SK-MEL-5 (cell line): ENCODE results near the gene AFTPH. TPM values are rescaled to one million over a fixed set of nuclear protein-coding genes. Genes with fewer than 3 reads are reported as not detected.
"Not testable (repeated sequence)": the region's sequence is repeated elsewhere in the genome, so short reads cannot be mapped to it uniquely, and the experiment has no call there.

Experiments
- DNase-seq: peaks from one replicate; pipeline ENCODE4 v3.0.0-alpha.2; 2016; ENCODE audit warnings: low read depth, low spot score
- in situ Hi-C: cut with HindIII; loops from 2 replicates; pipeline ENCODE4 v1.10.0; 2016; ENCODE audit warnings: low sequenced_read_pairs, high pct_unique_total_duplicates, low pct_unique_long_range_greater_than_20kb
- total RNA-seq: library from RNA; depleted of rRNA; stranded (reverse); fragments of >200 nt; shearing (Covaris generic); gene quantifications from 2 replicates; pipeline ENCODE4 v1.2.3, GENCODE V29; 2014

The AFTPH gene
- total RNA-seq, 1 experiment from 2014 or later = 44.7 TPM

- DNase-seq = no peak
- in situ Hi-C loops = no loop called here
Measured at GRCh38 chr2:64525317-64525613, 1.1 kb downstream of the AFTPH start.

DNA sequence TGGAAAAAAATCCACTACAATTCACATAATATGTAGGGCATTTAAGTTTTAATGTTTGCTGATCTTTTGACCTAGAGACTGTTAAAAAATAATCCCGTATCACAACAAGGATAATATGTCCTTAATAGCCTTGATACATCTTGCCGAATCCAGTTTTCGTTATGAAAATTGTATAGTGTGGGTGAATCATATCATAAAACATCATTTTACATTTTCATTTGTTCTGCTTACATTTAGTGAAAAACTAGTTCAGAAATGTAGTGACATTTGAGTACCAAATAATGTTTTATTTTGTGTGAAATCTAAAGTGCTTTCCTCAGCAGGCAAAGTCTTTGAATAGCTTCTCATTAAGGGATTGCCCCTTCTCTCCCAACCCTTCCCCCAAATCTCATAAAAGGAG, 1.9 kb downstream of the AFTPH start:
- no peak for DNase-seq

DNA sequence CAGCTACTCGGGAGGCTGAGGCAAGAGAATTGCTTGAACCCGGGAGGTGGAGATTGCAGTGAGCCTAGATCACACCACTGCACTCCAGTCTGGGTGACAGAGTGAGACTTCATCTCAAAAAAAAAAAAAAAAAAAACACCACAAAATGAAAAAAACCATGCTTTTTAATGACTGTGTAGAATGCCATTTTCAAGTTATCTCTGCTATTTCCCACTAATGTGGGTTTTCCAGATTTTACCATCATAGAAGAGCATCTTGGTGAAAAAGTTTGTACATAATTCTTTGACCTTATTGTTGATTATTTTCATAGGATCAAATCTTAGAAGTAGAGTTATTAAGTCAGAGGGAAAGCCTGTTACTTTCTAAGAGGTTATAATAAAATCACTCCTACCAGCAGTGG, 6.8 kb downstream of the AFTPH start:
- in situ Hi-C loops, DNase-seq: not testable (repeated sequence)

More for the DNA sequence above, 1.9 kb downstream of the AFTPH start:
- in situ Hi-C loops = no loop called here

DNA sequence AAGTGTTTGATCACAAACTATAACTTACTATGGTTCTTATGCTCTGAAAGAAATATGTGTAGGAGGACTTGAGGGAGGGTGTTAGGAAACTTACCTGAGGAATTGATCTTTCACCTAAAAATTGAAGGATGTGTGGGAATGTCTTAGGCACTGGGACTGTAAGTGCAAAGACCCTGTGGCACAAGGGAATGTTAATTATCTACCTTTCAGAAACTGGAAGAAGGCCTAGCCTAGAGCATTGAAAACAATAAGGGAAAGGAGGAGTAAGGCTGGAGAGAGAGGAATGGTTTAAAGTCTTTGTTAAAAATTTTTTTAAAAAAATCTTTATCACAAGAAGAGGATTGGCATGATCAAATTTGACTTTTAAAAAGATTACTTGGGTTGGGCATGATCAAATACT, 7.9 kb downstream of the AFTPH start:
- DNase-seq = no peak
- in situ Hi-C loops = no loop called here

DNA sequence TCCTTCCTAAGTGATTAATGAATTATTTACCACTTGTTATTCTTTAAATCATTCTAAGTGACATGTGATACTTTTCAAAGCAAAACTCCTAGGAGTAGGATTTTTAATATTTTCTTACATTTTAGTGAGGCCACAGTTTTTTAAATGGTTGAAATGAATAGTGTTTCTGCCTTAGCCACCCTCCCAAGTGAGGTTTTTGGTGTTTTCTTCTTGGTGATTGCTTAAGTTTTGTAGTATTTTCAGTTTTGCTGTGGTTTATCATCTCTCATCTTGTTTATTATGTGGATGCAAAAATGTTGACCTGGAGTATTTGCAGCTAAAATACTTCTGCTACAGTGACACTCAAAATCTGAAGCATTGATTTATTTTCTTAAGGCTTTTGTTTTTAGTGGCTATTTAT, 9.8 kb downstream of the AFTPH start:
- in situ Hi-C loops = no loop called here
- no peak for DNase-seq

DNA sequence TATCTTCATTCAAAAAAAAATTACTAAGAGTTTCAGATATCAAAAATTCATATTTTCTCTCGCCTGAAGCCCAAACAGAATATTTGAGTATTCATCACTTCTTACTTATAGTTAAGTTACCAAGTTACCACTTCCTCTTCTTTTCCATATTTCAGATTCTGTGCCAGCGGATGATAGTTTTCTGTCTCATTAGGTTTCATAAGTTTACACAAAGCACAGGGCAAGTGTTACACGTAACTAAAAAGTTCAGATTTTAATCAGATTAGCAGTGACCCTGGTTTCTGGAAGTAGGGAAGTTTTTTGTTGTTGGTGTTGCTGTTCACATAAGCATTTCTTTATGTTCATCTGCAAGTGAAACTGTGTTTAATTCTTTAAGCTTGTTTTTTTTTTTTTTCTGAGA, 10.2 kb downstream of the AFTPH start:
- in situ Hi-C loops = no loop called here
- no peak for DNase-seq

DNA sequence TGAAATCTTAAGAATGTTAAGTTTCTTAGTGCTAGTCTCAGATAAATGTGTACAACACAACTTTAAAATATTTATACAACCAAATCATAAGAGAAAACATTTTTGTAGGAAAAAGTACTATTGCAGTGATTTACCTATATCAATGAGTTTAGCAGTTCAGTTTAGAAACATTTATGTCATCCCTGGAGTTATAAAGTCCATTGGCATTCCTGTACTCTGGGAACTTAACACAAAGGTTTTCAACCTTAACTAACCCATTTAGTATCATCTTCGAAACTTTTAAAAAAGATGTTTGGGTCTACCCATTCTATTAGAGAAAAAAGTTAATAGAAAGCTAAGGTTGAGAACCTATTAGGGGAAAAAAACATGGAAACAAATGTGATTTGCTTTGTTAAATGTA, 10.9 kb downstream of the AFTPH start:
- in situ Hi-C loops = no loop called here
- DNase-seq = no peak

GRCh38 chr2:64537991-64538390, 13.9 kb downstream of the AFTPH start:
- in situ Hi-C loops = no loop called here
- DNase-seq = no peak

GRCh38 chr2:64538764-64539433, 14.8 kb downstream of the AFTPH start:
- in situ Hi-C loops = no loop called here
- no peak for DNase-seq

DNA sequence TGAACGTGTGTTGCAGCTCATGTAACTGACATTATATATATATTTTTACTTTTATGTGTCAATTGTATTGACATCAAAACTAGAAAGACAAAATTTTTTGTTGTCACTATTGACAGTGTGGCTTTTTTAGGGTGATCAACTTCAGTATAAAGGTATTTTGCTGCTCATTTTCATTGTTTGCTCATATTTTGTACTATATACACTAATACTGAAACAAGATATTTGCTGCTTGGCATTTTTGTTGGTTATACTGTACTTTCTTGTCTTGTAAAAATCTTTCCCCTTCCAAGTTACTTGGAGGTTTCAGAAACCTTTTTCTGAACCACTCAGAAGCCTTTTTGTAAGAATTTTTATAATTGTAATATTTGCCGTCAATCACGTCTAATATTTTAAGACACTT, 16.5 kb downstream of the AFTPH start:
- in situ Hi-C loops = no loop called here
- no peak for DNase-seq

GRCh38 chr2:64541547-64541946, 17.4 kb downstream of the AFTPH start:
- in situ Hi-C loops = no loop called here
- DNase-seq = no peak

DNA sequence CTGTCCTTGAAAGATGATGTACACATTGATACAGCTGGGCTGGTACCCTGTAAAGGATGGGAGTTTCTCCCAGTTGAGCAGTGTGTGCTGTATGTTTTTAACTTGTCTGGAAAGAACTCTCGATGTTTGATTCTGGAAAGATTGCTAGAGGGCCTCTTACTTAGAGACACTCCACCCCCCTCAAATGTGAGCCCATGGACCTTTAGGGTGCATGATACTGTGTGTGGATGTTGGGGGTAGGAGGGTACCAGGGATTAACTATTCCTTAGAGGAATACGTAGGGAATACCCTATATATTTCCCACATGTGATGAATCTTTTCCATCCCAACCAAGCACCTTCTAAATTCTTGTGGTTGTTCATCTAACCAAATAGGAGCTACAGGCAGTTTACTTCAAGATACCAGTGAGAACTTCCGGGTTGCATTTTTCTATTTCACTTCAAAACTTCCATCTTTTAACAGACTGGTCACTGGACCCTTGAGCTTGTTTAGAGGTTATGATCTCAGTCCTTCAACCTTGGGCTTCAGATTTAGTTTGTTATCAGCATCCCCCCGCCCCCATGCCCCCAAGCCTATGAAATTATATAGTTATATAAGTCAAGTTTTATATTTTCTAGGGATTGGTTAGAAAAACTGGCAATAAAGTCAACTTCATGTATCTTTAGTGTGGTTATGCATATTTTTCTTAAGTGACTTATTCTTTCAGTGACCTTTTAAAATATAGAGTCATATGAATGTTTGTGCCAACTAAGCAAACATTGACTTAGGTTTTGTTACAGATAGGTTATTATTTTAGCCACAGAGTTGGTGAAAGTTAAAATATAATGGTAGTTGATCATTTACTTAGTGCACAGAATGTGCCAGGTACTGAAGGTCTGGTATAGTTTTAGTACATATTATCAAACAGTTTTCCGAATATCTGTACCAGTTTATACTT, 18.2 kb downstream of the AFTPH start:
- no peak for DNase-seq
- in situ Hi-C loops = no loop called here

- in situ Hi-C loops = no loop called here
Measured at GRCh38 chr2:64543008-64543697, 19.0 kb downstream of the AFTPH start.

DNA sequence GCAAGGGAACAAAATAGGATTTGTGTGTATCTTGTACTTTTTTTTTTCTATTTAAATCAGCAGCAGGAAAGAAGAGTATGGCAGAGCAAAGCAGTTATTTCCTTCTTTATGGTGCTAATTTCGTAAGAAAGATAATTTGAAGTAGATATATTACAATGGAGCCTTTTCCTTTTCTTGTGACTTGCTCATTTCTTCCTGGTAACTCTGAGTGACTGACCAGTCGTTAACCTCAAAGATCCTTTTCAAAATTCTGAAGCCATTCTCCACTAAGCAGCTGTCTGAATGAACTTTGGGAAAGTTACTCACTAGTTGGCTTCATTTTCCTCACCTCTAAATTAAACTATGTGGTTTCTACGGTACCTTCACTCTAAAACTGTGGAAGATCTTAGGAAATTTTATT, 24.6 kb downstream of the AFTPH start:
- no peak for DNase-seq
- in situ Hi-C loops = no loop called here

More at GRCh38 chr2:64543008-64543697, 19.0 kb downstream of the AFTPH start:
- DNase-seq = no peak

DNA sequence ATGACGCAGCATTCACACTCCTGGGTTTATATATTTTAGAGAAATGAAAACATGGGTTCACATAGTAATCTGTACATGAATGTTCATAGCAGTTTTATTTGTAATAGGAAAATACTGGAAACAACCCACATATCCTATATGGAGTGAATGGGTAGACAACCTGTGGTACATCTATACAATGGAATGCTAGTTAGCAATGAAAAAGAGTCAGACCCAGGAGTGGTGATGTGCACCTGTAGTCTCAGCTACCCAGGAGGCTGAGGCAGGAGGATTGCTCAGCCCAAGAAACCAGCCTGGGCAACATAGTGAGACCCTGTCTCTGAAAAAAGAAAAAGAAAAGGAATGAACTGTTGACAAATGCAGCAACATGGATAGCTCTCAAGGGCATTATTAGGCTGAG, 25.9 kb downstream of the AFTPH start:
- in situ Hi-C loops = loop anchor here (10.0 to 25.0 kb wide), 2 partner anchors 215 to 513 kb away; no protein-coding TSS in a partner anchor
- DNase-seq = no peak

DNA sequence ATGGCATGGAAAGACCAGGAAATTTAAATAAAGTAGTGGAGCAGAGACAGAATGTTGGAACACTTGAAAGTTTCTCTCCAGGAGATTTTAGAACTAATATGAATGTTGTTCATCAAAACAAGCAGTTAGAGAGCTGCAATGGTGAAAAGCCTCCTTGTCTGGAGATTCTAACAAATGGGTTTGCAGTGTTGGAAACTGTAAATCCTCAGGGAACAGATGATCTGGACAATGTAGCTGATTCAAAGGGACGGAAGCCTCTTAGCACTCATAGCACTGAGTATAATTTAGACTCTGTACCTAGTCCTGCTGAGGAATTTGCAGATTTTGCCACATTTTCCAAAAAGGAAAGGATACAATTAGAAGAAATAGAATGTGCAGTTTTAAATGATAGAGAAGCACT, 27.7 kb downstream of the AFTPH start:
- peak; percentile 94 for DNase-seq
- in situ Hi-C loops = loop anchor here (10.0 to 25.0 kb wide), 2 partner anchors 217 to 515 kb away; no protein-coding TSS in a partner anchor

GRCh38 chr2:64554117-64554516, 30.0 kb downstream of the AFTPH start:
- no peak for DNase-seq
- in situ Hi-C loops = loop anchor here (10.0 to 25.0 kb wide), 2 partner anchors 219 to 517 kb away; no protein-coding TSS in a partner anchor

- no peak for DNase-seq
- in situ Hi-C loops = loop anchor here (10.0 to 25.0 kb wide), 2 partner anchors 224 to 521 kb away; no protein-coding TSS in a partner anchor
Measured at GRCh38 chr2:64558445-64559081, 34.4 kb downstream of the AFTPH start.
